PC-9 (cell line): ENCODE data around the gene NDUFS7. TPM values are rescaled to one million over a fixed set of nuclear protein-coding genes. Genes with fewer than 3 reads are reported as not detected.

Experiments used
- BruUV-seq: library from RNA; stranded (reverse); fragments of 400-500 nt; replicated peaks from 2 replicates; lab custom pipeline; 2021; lab: Mats Ljungman, UMichigan
- CTCF ChIA-PET: fragments of 300-600 bp; sonication (Branson Sonifier 250); formaldehyde crosslinking; loops from one replicate; lab custom pipeline; 2022; ENCODE audit warnings: antibody characterized with exemption; lab: Charles Lee
- POLR2A ChIA-PET: fragments of 300-600 bp; sonication (Branson Sonifier 250); formaldehyde crosslinking; loops from one replicate; lab custom pipeline; 2022; ENCODE audit warnings: antibody characterized with exemption; ENCODE audit not compliant: unreplicated experiment; lab: Charles Lee
- DNase-seq, 2 experiments: peaks; one replicate each; pipeline versions ENCODE4 v3.0.0 to v3.0.0-alpha.2; 2015 to 2022; ENCODE audit warnings: mixed read lengths in 1 of 2
- H2AFZ ChIP-seq: fragments of 200-600 bp; sonication (generic); 2 replicates; pipeline ENCODE4 v1.8.1; 2017; ENCODE audit warnings: antibody characterized with exemption
- H3F3A ChIP-seq: fragments of 200-600 bp; sonication (generic); 2 replicates; pipeline ENCODE4 v1.8.1; 2017; ENCODE audit warnings: antibody characterized with exemption, mild to moderate bottlenecking, low read depth; ENCODE audit not compliant: insufficient read depth
- H3K27ac ChIP-seq: fragments of 200-600 bp; sonication (generic); 2 replicates; pipeline ENCODE4 v1.6.1; 2016; ENCODE audit warnings: mixed run types
- H3K27me3 ChIP-seq: fragments of 200-600 bp; sonication (generic); 2 replicates; pipeline ENCODE4 v1.6.1; 2016; ENCODE audit warnings: low read depth, mixed run types; ENCODE audit not compliant: insufficient read depth
- H3K36me3 ChIP-seq: fragments of 200-600 bp; sonication (generic); 2 replicates; pipeline ENCODE4 v1.6.1; 2016; ENCODE audit warnings: low read depth, mixed run types
- H3K4me1 ChIP-seq: fragments of 200-600 bp; sonication (generic); replicated peaks from 2 replicates; pipeline ENCODE4 v1.6.1; 2016; ENCODE audit warnings: mixed run types; ENCODE audit not compliant: insufficient read depth
- H3K4me2 ChIP-seq: fragments of 200-600 bp; sonication (generic); 2 replicates; pipeline ENCODE4 v1.6.1; 2017; ENCODE audit warnings: mixed run types
- H3K4me3 ChIP-seq: fragments of 200-600 bp; sonication (generic); 2 replicates; pipeline ENCODE4 v1.6.1; 2016; ENCODE audit warnings: mixed run types
- H3K79me2 ChIP-seq: fragments of 200-600 bp; sonication (generic); 2 replicates; pipeline ENCODE4 v1.6.1; 2017; ENCODE audit warnings: low read depth, mixed run types
- H3K9me2 ChIP-seq: fragments of 200-600 bp; sonication (generic); 2 replicates; pipeline ENCODE4 v1.8.1; 2017; ENCODE audit warnings: mild to moderate bottlenecking; ENCODE audit not compliant: insufficient read depth
- H3K9me3 ChIP-seq: fragments of 200-600 bp; sonication (generic); 2 replicates; pipeline ENCODE4 v1.8.1; 2016; ENCODE audit warnings: low read depth; ENCODE audit not compliant: insufficient read depth
- H4K20me1 ChIP-seq: fragments of 200-600 bp; sonication (generic); 2 replicates; pipeline ENCODE4 v1.8.1; 2017; ENCODE audit not compliant: insufficient read depth
- CTCF ChIP-seq: fragments of 200-600 bp; sonication (generic); conservative IDR thresholded peaks from 2 replicates; pipeline ENCODE4 v1.6.1; 2017; ENCODE audit warnings: mixed run types, antibody characterized with exemption, mild to moderate bottlenecking, moderate library complexity
- EZH2 ChIP-seq: fragments of 200-600 bp; sonication (generic); IDR thresholded peaks from 2 replicates; pipeline ENCODE4 v1.8.0; 2017; ENCODE audit warnings: antibody characterized with exemption, low read depth
- intact Hi-C: fragments of 100-400 bp; cut with micrococcal nuclease; formaldehyde crosslinking; loops from one replicate; pipeline ENCODE4 v1.10.0; 2022; ENCODE audit not compliant: unreplicated experiment
- total RNA-seq: library from RNA; stranded (reverse); gene quantifications from 2 replicates; pipeline ENCODE4 v1.2.3, GENCODE V29; 2021

NDUFS7 gene
- total RNA-seq, 1 experiment from 2014 or later, result 67.5 TPM

GRCh38 chr19:1379961-1380489 lies 3.7 kb upstream of the NDUFS7 start:
- no peaks in the 10 kb centered on the region for H3K9me2 ChIP-seq
- no TSS peak for BruUV-seq
- no peaks in the 10 kb centered on the region for H3K36me3 ChIP-seq
- H4K20me1 ChIP-seq, result no peaks in the 10 kb centered on the region
- H3K27ac ChIP-seq, result no peak overlapping the region
- POLR2A ChIA-PET, result no interaction called here
- peaks cover 5% of the 10 kb centered on the region; the same call in 1 of the 2 replicates for H3F3A ChIP-seq
- no peaks in the 10 kb centered on the region for H3K27me3 ChIP-seq
- H3K79me2 ChIP-seq, result 0 out of 2 replicates have a peak, but pooled peaks cover 4% of the 10 kb centered on the region
- H3K4me1 ChIP-seq, result no peaks in the 10 kb centered on the region
- intact Hi-C loops, result no loop called here
- no peak overlapping the region for H3K4me2 ChIP-seq
- H3K9me3 ChIP-seq, result no peaks in the 10 kb centered on the region
- no peak for DNase-seq
- H3K4me3 ChIP-seq, result no peak overlapping the region
- CTCF ChIA-PET, result no interaction called here
- TF ChIP-seq CTCF, result no peak
- TF ChIP-seq EZH2, result no peak
- no peak overlapping the region for H2AFZ ChIP-seq

- Histone ChIP-seq H3K9me2 (no peaks in the 10 kb centered on the region), H3K4me1 (no peaks in the 10 kb centered on the region), H3K4me3 (no peak overlapping the region), H3K4me2 (no peak overlapping the region), H3K36me3 (no peaks in the 10 kb centered on the region), H4K20me1 (no peaks in the 10 kb centered on the region), H2AFZ (no peak overlapping the region), H3K27me3 (no peaks in the 10 kb centered on the region), H3K9me3 (no peaks in the 10 kb centered on the region), H3K27ac (no peak overlapping the region), H3K79me2 (0 out of 2 replicates have a peak, but pooled peaks cover 4% of the 10 kb centered on the region), H3F3A (peaks cover 5% of the 10 kb centered on the region; the same call in 1 of the 2 replicates)
- ChIA-PET CTCF (no interaction called here), POLR2A (no interaction called here)
- no peak for DNase-seq
- intact Hi-C loops, result no loop called here
- BruUV-seq, result no TSS peak
- TF ChIP-seq EZH2 (no peak), CTCF (no peak)
These were observed 1.5 kb upstream of the NDUFS7 start for GRCh38 chr19:1382250-1382649.

- no peak overlapping the region for H3K4me3 ChIP-seq
- no peak overlapping the region for H3K27ac ChIP-seq
- H3K9me2 ChIP-seq, result no peaks in the 10 kb centered on the region
- no peak overlapping the region for H3K4me2 ChIP-seq
- H4K20me1 ChIP-seq, result no peaks in the 10 kb centered on the region
- POLR2A ChIA-PET, result interaction anchor here (0.6 kb wide), 1 partner anchor 216 kb away, joined by 3 read pairs; no protein-coding TSS in a partner anchor
- no peaks in the 10 kb centered on the region for H3K36me3 ChIP-seq
- peaks cover 5% of the 10 kb centered on the region; the same call in 1 of the 2 replicates for H3F3A ChIP-seq
- BruUV-seq, result no TSS peak
- no peaks in the 10 kb centered on the region for H3K4me1 ChIP-seq
- H3K27me3 ChIP-seq, result no peaks in the 10 kb centered on the region
- CTCF ChIA-PET, result no interaction called here
- H3K9me3 ChIP-seq, result no peaks in the 10 kb centered on the region
- TF ChIP-seq CTCF (no peak), EZH2 (no peak)
- intact Hi-C loops, result no loop called here
- 0 out of 2 replicates have a peak, but pooled peaks cover 4% of the 10 kb centered on the region for H3K79me2 ChIP-seq
- no peak for DNase-seq
- H2AFZ ChIP-seq, result no peak overlapping the region
These were observed 743 bp upstream of the NDUFS7 start for GRCh38 chr19:1383017-1383311.
